ENCODE measurements around the gene LENG1.

Gene LENG1

DNA sequence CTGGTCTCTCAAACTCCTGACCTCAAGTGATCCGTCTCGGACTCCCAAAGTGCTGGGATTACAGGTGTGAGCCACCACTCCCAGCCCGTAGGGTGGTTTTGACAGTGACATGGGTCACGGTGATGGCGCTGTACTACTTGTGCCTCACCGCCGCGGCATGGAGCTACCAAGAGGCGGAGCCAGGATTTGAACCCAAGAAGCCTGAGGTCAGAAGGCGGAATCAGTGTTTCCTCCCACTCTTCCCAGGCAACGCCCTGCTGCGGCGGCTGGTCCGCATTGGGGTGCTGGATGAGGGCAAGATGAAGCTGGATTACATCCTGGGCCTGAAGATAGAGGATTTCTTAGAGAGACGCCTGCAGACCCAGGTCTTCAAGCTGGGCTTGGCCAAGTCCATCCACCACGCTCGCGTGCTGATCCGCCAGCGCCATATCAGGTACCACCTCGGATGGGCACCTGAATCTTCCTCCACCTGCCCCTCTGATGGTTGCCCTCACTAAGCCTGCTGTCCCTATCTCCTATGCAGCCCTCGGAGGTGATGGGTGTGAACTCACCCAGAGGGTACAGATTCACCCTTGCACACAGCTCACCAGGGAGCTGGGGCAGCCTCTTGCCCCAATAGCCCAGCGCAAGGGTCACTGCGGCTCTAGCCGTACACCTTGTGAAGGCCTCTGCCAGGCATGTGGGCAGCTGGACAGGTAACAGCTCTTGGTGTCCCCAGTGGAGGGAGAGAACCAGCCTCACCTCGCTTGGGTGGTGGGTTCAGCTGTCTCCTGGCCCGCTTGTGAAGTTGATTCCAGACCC lies 46.7 kb upstream of the LENG1 start:
- H3K27ac ChIP-seq: no peak overlapping the region
- H3K27me3 ChIP-seq: no peaks in the 10 kb centered on the region
- peaks cover 6 to 59% (median 52%) of the 10 kb centered on the region in 4 donors for H3K4me1 ChIP-seq
- intact Hi-C loops (cut with DNase I; ENCODE audit: low total_unique reads): no loop called here
- H3K4me3 ChIP-seq: no peak overlapping the region
- TF ChIP-seq, protein P1, sequence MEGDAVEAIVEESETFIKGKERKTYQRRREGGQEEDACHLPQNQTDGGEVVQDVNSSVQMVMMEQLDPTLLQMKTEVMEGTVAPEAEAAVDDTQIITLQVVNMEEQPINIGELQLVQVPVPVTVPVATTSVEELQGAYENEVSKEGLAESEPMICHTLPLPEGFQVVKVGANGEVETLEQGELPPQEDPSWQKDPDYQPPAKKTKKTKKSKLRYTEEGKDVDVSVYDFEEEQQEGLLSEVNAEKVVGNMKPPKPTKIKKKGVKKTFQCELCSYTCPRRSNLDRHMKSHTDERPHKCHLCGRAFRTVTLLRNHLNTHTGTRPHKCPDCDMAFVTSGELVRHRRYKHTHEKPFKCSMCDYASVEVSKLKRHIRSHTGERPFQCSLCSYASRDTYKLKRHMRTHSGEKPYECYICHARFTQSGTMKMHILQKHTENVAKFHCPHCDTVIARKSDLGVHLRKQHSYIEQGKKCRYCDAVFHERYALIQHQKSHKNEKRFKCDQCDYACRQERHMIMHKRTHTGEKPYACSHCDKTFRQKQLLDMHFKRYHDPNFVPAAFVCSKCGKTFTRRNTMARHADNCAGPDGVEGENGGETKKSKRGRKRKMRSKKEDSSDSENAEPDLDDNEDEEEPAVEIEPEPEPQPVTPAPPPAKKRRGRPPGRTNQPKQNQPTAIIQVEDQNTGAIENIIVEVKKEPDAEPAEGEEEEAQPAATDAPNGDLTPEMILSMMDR (IDR thresholded peaks at IDR 0.05): no peak
- peaks cover 36 to 69% (median 60%) of the 10 kb centered on the region in 3 donors for H3K36me3 ChIP-seq
- DNase-seq: no peak
- H3K9me3 ChIP-seq: no peaks in the 10 kb centered on the region

DNA sequence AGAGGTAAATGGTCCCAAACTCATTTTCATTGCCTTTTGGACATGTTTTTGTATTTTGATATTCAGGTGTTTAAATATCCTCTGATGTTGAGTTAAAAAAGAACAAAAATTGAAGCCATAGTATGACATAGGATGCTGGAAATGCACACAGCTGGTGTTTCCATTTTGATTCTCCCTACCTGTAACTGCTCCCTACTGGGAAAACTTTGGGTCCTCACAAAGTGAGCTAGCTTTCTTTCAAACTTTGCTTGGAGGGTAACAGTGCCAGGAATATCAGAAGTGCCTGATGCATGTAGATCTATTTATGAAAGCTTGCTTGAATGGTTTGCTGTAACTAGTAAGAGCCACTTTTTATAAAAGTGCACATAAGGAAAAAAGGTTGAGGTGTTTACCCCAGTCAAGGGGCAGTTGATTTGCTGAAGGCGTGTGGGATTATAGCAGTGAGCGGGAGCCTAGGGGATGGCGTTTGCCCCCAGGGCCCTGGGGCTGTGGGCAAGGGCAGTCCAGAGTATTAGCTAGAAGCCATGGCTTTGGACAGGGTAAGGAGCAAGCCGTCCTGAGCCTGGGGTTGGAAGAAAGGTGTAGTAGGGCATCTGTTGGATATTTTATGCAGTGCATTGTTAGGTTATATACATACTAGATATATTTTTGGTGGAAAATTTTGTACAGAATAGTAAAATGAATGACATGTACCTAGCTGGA lies 45.4 kb upstream of the LENG1 start:
- no peak for DNase-seq
- no peaks in the 10 kb centered on the region for H3K9me3 ChIP-seq
- no peak overlapping the region for H3K27ac ChIP-seq
- H3K36me3 ChIP-seq: peaks cover 36 to 69% (median 60%) of the 10 kb centered on the region in 3 donors
- TF ChIP-seq, protein P1 (IDR thresholded peaks at IDR 0.05): no peak
- H3K4me3 ChIP-seq: no peak overlapping the region
- intact Hi-C loops (cut with DNase I; ENCODE audit: low total_unique reads): no loop called here
- no peaks in the 10 kb centered on the region for H3K27me3 ChIP-seq
- peaks cover 6 to 59% (median 53%) of the 10 kb centered on the region in 4 donors for H3K4me1 ChIP-seq

DNA sequence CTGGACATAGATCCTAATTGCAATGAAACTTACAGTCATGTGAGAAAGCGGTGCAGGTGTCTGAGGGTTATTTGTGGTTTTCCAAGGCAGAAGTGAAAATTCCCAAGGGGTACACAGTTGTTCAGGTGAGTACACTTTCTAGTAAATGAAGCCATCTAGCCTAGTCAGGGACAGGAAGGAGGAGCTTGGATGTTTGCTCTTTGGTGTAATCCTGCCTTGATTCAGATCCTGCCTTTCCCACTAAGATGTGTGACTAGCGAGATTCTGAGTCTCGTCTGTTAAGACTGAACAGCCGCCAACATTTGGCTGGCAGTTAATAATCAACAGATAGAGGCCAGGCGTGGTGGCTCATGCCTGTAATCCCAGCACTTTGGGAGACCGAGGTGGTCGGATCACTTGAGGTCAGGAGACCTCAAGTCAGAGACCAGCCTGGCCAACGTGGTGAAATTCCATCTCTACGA lies 43.7 kb upstream of the LENG1 start:
- Histone ChIP-seq H3K4me1 (peaks cover 0 to 47% (median 41%) of the 10 kb centered on the region in 4 donors), H3K9me3 (no peaks in the 10 kb centered on the region), H3K27me3 (no peaks in the 10 kb centered on the region), H3K27ac (no peak overlapping the region), H3K4me3 (no peak overlapping the region), H3K36me3 (peaks cover 36 to 66% (median 57%) of the 10 kb centered on the region in 3 donors)
- DNase-seq: no peak
- intact Hi-C loops (cut with DNase I; ENCODE audit: low total_unique reads): no loop called here
- TF ChIP-seq, protein P1 (IDR thresholded peaks at IDR 0.05): no peak

DNA sequence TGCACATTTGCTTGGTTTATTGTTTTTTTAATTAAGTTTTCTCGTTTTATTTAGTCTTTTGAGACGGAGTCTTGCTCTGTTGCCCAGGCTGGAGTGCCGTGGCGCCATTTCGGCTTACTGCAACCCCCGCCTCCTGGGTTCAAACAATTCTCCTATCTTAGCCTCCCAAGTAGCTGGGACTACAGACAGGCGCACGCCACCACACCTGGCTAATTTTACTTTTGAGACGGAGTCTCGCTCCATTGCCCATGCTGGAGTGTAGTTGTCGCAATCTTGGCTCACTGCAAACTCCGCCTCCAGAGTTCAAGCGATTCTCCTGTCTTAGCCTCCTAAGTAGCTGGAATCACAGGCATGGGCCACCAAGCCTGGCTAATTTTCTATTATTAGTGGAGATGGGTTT lies 42.5 kb upstream of the LENG1 start:
- Histone ChIP-seq H3K27ac (no peak overlapping the region), H3K27me3 (no peaks in the 10 kb centered on the region), H3K4me1 (peaks cover 0 to 47% (median 41%) of the 10 kb centered on the region in 4 donors), H3K9me3 (no peaks in the 10 kb centered on the region), H3K4me3 (peak overlapping the region; percentile 69 to 74), H3K36me3 (peaks cover 26 to 56% (median 45%) of the 10 kb centered on the region in 3 donors)
- intact Hi-C loops (cut with DNase I; ENCODE audit: low total_unique reads): no loop called here
- DNase-seq: no peak
- TF ChIP-seq, protein P1 (IDR thresholded peaks at IDR 0.05): no peak

DNA sequence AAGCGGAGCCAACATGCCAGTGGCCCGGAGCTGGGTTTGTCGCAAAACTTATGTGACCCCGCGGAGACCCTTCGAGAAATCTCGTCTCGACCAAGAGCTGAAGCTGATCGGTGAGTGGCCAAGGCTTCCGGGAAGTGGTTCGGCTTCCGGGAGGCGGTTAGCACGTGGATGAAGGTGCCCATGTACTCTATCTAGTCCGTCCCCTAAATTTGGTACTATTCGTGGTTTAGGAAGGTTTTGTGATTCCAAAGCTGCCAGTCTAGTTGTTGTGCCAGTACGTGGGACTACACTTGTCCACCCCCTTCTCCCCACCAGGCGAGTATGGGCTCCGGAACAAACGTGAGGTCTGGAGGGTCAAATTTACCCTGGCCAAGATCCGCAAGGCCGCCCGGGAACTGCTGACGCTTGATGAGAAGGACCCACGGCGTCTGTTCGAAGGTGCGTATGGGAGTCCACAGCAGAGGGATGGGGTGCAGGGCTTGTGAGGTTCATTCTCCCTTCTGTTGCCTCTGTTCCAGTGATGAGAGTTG lies 41.7 kb upstream of the LENG1 start:
- TF ChIP-seq, protein P1 (IDR thresholded peaks at IDR 0.05): no peak
- DNase-seq: no peak
- H3K36me3 ChIP-seq: peaks cover 19 to 56% (median 38%) of the 10 kb centered on the region in 3 donors
- H3K9me3 ChIP-seq: no peaks in the 10 kb centered on the region
- peaks cover 0 to 47% (median 41%) of the 10 kb centered on the region in 4 donors for H3K4me1 ChIP-seq
- H3K27ac ChIP-seq: peak overlapping the region; percentile 90 to 95
- no peaks in the 10 kb centered on the region for H3K27me3 ChIP-seq
- intact Hi-C loops (cut with DNase I; ENCODE audit: low total_unique reads): no loop called here
- peak overlapping the region; percentile 69 to 74 for H3K4me3 ChIP-seq

All from tibial artery (tissue), 4 donors.